NCI-H1048 (cell line): ENCODE data around the gene MAP1S.

Experiments used
- DNase-seq: peaks from one replicate; lab custom pipeline; 2025; lab: John Stamatoyannopoulos, UW

MAP1S gene

DNA sequence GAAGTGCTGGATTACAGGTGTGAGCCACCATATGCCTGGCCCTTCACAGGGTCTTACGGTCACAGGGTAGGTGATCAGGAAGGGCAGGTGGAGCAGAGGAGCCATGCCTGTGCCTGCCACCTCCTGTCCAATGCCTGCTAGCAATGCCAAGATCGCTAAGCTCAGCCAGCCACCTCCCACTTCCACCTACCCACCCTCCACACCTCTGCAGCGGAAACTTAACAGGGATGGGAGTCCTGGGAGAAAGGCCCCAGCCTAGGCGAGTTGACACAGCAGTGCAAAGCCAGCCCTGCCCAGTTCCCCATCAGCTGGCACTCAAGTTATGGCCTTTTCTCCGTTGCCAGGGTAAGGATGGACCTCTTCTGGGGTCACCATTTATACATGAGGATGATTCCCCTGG, 16.1 kb downstream of the MAP1S start:
- DNase-seq = no peak

DNA sequence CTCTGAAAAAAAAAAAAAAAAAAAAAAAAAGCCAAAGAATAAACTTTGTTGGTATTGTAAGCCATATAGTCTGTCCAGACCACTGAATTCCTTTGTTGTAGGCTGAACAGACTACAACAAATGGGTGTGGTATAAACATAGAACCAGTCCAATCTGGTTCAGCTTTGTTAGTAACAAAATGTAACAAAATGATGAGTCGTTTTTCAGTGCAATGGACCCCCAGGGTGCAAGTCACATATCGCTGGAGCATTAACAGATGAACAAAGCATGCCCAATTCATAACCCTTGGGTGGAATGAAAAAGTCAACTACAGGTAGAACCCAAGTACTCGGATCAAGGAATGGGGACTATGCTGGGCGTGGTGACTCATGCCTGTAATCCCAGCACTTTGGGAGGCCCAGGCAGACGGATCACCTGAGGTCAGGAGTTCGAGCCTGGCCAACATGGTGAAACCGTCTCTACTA, 18.4 kb downstream of the MAP1S start:
- DNase-seq = no peak

DNA sequence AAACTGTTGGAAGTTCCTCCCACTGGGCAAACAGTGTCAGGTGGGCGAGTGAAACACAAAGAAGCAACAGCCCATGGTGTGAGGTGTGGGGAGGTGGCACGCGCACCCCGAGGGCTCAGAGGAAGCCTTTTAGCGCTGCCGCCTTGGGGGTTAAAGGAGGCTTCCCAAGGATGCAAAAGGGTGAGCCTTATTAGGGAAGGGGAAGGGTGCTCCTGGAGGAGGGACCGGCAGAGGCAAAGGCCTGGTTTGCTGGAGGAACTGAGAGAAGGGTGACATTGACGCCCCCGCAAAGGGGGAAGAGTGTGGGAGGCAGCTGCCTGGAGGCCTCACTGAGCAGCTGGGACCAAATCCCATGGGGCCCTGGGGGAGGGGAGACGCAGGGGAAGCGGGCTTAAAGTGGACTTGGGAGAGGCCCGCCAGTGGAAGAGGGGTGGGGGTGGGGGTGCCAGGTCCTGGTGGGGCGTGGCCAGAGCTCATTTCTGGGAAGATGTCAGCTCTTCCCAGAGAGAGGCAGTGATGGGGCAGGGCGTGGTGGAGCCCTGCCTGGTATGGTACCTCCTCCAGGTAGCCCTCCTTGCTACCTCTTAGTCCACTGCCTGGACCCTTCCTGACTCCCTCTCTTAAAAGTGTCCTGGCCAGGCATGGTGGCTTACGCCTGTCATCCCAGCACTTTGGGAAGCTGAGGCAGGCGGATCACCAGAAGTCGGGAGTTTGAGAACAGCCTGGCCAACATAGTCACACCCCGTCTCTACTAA, 20.0 kb downstream of the MAP1S start:
- DNase-seq = no peak

DNA sequence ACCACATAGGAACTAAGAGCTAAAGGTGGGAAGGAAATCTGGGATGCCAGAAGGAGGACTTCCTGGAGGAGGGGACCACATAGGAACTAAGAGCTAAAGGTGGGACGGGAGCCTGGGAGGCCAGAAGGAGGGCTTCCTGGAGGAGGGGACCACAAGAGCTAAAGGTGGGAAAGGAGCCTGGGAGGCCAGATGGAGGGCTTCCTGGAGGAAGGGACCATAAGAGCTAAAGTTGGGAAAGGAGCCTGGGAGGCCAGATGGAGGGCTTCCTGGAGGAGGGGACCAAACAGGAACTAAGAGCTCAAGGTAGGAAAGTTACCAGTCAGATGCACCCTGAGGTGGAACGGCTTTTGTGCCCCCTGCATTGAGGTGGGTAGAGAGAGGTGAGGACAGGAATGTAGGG, 22.2 kb downstream of the MAP1S start:
- no peak for DNase-seq

DNA sequence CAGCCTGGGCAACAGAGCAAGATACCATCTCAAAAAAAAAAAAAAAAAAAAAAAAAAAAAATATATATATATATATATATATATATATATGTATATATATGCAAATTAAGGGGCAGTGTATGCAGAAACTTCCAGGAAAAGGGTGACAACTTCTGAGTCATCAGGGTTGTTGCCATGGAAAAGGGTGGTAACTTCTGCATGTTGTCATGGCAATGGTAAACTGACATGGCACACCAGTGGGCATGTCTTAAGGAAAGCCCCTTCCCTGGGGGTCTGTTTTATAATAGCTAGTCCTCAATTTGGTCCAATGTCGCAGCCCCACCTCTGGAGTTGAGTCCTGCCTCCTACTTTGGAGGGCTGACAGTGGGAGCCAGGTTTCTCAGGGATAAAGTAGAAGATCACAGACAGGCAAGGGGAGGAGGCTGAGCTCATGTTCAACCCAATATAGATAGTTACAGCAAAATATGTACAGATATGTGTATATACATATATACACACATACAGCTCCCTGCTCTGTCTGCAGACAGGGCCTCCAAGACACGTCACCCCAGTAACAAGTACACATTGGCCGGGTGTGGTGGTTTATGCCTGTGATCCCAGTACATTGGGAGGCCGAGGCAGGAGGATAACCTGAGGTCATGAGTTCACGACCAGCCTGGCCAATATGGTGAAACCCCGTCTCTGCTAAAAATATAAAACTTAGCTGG, 24.7 kb downstream of the MAP1S start:
- no peak for DNase-seq

DNA sequence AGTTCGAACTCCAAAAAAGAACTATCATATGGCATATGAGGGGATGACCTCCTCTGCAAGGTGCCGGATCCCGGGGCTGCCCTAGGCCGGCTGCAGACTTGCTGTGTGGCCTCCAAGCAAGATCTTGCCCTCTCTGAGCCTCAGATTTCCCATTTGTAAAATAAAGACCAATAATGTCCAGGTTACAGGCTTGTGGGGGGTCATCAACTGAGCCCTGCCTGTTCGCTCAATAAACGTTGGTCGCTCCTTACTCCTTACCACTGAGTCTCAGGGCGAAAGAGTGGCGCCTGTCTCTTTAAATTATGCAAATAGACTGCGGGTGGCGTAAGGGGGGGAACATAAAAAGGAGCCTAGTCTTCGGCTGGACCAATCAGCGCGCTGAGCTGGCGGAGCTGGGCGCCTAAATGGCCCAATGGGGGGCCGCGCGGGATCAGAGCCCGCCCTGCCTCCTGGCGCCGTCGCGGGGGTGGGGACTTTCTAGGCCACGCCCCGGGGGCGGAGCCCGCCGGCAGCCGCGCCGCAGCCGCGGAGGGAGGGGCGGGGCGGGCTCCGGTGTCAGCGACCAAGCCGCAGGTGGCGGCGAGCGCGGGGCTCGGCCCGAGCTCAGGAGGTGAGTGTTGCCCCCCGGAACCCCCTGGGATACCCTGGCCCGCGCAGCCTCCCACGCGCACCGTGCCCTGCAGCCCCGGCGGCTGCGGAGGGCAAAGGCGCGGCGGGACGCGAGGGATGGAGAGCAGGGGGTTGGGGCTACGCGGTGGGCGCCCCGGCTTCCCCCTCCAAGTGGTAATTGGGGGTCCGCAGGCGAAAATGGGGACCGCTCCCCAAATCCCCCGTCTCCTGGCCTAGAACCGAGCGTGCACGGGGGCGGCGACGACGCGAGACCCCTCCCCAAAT, 28.2 kb downstream of the MAP1S start:
- DNase-seq = peak; percentile 87

DNA sequence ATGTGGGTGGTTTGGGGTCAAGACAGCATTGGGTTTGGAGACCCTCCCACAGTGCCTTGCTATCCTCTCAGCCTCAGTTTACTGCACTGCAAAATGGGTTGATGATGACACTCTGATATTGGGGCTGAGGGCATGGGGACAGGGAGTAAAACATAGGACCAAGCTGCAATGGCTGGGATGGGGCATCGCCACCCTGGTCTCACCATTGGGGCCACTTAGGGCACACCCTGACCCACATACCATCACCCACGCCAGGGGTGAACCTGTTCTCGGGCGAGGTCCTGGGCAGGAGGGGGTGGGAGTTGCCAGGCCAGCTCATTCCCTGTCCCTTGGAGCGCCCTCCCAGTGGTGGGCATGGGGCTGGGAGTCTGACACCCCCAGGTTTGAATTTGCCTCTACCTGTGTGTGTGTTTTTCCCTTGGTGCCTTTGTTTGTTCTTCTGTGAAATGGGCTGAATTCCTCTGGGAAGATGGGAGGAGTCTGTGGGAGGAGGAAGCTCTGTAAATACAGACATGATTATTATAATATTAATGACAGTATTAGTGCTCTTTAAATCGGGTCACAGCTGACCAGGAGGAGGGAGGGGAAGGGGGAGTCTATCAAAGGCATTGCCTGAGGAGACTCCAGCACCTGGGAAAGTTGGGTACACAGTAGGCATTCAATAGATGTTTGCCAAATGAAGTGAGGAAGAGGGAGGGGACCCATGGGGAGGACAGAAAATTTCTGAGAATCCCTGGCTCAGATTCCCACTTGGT, 29.8 kb downstream of the MAP1S start:
- DNase-seq = no peak

DNA sequence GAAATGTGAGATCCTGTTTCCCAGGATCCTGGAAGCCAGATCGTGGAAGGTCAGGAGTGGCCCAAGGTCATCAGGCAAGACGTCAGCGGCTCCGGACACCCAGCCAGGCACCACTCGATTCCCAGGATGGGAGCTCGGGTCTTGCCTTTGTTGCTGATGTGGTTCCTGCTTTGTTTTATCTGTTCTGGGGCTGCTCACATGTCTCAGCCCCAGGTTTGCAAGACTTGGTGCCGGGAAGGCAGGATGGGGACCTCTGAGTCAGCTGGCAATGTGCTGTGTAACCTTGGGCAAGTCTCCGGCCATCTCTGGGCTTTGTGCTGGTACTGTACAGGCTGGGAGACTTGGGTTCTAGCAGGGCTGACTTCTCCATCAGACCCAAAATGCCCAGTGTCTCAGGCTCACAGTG, 30.6 kb downstream of the MAP1S start:
- no peak for DNase-seq

DNA sequence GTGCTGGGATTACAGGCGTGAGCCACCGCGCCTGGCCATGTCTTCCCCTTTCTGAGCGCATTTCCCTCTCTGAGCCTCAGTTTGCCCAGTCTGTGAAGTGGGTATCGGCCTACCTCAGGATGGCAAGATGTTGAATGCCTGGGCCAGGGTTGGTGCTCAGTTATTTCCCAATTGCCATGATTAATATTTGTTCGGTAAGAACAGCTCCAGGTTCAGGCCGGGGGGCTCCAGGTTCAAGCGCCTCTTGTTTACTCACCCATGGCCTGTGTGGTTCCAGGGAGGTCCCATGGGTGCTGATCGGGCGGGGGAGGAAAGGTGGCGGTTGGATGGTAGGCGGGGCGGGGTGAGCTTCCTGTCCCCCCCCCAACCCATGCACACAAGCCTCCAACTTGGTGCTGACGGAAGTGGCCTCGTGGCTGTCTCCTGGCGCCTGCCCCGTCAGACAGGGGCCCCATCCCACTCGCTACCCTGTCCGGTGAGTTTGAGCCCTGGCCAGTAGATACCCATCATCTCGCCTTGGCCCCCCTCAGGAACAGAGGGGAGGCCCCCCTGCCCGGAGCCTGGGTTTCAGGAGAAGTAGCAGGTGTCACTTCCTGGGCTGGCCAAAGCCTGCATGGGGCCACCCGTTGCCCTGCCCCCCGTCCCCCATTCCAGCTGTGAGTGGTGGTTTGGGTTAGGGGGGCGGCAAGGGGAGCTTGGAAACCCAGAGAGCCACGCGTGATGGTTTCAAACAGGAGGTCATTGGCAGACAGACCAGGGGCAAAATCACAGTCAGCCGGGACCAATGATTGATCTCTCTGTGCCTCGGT, 32.0 kb downstream of the MAP1S start, which contains the start of gene FCHO1:
FCHO1 (plus strand) TSS at position 375 of the 809 bp plus-strand sequence. CDS start 3,688 bp downstream, outside the sequence.
- no peak for DNase-seq

DNA sequence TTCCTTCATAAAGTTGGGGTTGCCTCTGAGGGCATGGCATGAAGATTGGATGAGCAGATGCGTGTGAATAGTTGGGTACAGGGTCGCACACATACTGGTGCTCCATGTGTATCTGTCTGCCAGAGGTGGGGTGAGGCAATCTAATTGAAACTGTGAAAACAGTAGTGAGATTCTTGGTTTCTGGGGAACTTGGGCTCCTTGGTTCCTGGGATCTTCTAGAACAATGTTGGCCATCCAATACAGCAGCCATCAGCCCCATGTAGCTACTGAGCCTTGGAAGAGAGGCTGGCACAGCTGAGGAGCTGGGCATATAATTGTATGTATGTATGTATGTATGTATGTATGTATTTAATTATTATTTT, 32.6 kb downstream of the MAP1S start:
- DNase-seq = no peak

DNA sequence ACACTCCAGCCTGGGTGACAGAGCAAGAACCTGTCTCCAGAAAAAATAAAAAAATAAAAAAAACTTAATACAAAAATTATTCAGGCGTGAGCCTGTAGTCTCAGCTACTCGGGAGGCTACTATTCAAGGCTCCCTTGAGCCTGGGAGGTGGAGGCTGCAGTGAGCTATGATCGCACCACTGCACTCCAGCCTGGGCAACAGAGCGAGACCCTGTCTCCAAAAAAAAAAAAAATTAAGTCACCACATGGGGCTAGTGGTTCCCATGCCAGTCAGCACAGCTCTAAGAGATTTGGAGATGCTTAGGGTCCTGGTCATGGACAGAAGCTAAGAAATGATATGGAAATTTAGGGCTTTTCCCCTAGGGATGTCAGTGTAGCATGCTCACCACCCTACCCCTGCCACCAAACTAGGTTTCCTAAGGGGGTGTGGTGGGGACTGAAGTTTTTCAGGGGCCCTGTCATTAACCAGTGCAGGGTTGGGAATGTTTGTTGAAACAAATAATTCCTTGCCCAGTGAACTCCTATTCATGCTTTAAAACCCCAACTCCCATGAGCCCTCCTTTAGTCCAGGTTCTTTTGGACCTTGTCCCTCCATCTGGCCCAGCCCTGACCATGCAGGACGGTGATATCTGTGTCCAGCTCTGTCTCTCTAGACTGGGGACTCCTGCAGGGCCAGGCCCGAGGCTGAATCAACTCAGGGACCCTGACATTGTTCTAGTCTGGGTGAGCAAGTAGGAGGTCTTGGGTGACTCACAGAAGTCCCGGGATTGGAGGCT, 33.8 kb downstream of the MAP1S start:
- DNase-seq = no peak

DNA sequence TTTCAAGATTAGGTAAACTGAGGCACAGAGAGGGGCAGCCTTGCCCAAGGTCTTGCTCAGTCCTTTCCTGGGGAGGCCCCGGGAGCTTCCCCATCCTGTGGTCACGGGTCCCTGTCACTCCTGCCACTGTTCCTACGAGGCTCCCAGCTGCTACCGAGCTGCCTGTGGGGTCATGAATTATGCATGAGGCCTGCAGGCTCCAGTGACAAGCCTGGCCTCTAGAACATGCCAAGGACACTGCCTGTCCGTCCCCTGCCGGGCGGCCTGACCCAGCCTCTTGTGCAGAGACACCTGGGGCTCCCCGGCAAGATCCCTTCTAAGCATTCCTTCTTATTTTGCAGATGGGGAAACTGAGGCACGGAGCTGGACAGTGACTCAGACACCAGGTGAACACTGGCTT, 34.7 kb downstream of the MAP1S start:
- no peak for DNase-seq

DNA sequence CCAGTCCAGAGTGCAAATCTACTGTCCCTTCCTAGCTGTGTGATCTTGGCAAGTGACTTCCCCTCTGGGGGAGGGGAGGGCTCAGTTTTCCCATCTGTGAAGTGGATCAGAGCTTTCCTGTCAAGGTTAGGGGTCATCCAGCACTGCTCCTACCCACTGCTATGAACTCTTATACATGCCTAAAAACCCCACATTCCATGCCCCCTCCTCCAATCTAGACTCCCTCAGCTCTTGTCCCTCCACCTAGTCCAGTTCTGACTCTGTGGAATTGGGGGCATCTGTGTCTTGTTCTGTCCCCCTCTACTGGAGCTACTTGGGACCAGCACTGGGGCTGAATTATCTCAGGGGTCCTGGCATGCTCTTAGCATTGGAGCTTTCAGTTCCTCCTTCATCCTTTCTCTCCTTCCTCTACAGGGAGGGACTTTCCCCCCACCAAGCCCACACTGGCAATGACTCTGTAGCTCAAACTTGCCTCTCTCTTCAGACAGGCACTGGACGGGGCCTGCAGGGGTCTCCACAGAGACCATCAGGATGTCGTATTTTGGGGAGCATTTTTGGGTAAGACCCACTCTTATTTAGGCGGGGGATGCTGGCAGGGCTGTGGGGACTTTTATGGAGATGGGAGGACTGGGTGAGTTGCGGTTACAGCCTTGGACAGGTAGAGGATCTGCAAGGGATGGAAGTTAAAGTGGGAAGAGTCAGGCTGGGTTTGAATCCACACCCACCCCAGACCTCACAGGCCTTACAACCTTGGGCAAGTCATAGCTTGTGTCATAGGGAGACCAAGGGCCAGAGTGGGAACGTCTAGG, 35.6 kb downstream of the MAP1S start:
- DNase-seq = no peak

DNA sequence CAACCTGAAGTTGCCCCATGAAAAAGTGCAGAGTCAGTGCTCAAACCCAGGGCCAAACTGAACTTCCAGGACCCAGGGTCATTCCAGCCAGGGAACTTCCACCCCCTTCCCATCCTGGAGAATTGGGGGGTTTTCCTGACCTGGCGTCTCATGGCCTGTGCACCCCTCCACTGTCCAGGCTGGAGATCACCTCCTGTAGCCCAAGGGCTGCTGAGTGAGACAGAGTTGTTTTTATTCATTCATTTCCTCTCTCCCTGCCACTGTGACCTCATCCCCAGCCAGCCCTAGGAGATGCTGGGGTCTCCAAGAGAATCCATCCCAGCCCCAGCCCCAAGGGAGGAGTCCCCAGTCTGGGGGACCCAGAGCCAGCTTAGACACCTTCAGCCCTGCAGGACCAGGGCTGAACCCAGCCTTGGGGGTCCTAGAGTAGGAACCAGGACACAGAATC, 36.2 kb downstream of the MAP1S start:
- no peak for DNase-seq

DNA sequence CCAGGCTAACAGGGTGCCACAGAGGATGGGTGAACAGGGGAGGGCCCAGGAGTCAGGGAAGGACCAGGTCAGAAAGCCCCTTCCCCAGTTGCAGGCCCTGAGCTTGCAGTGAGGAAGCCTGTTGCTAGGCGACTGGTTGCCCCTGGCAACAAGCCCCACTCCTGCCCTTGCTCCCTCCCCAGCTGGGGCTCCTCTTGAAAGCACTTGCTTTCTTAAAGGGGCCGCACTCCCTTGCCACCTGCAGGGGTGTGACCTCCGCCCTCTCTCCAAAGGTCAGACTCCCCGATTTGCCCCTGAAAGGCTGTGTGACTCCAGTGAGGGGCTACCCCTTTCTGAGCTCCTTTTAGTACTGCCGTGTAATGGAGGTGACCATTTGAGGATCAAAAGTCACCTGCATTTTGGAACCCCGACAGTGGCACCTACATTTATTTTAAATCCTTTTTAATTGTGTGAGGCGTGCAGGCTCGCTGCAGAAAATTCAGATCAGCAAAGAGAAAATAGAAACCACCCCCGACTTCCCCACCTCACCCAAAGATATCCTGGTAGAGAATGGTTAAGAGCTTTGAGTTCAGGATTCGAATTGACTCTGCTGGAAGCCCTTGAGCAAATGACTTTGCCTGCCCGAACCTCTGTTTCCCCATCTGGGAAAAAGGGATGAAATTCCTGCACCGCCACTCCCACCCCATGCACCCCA, 36.8 kb downstream of the MAP1S start:
- DNase-seq = no peak

DNA sequence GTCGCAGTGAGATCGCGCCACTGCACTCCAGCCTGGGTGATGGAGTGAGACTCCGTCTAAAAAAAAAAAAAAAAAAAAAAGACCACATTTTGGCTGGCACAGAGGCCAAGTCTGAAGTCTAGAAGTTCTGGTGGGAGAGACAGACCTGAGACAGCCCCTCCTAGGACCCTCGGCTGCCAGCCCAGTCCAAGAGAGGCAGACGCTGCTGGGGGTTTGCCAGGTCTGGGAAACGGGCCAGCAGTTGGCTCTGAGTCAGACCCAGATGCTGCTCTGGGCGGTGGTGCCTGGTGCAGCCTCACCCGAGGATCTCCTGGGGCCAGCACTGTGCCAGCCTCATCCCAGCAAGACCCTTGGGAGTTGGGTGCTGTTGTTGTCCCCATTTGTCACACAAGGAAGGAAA, 37.8 kb downstream of the MAP1S start:
- DNase-seq = no peak

DNA sequence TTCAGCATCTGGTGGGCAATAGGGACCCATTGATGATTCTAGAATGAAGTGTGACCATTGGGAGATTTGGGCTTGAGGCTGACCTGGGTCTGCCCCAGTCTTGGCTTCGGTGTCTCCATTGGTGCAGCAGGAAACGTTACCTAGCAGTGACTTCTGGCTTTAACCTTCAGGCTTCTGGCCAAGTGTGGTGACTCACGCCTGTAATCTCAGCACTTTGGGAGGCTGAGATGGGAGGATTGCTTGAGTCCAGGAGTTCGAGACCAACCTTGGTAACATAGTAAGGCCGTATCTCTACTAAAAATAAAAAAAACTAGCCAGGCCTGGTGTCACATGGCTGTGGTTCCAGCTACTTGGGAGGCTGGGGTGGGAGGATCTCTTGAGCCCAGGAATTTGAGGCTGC, 39.2 kb downstream of the MAP1S start:
- DNase-seq = no peak

DNA sequence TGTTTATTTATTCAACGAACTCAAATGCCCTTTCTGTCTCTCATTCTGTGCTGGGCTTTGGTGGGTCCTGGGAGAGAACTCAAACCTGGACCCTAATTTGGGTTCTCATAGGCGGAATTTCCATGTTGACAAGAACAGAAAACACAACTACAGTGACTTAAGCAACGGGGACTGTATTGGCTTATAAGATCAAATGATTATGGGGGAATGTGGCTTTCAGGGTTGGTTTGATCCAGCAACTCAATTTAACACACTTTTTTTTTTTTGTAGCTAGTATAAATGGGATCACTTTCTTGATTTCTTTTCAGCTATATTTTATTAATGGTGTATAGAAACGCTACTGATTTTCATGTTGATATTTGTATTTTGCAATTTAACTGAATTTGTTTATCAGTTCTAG, 41.9 kb downstream of the MAP1S start:
- no peak for DNase-seq
